Suppressor macrophage (primary cell): ENCODE measurements around the gene CAPRIN2.

Experiments
- DNase-seq, 4 experiments: peaks; one replicate each; pipeline ENCODE4 v3.0.0-alpha.2; 2020 to 2022

The CAPRIN2 gene

GRCh38 chr12:30696943-30697342 is 57.8 kb downstream of the CAPRIN2 start:
- DNase-seq, result no peak

DNA sequence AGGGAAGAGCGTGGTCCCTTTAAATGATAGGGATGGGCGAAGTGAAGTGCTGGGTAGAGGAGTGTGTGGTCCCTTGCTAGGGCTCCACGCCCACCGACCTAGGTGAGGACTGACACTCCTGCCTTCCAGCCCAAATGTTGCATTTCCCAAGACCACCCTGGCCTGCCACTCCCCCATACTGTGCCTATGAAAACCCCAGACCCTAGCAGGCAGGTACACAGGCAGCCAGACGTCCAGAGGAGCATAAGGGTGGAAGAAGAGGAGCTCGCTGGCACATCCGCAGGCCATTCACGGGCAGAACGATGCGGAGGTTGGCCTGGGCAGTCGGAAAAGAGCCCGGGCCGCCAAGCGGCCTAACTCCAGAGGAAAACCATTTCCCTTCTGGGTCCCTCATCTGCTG is 58.3 kb downstream of the CAPRIN2 start:
- no peak for DNase-seq

DNA sequence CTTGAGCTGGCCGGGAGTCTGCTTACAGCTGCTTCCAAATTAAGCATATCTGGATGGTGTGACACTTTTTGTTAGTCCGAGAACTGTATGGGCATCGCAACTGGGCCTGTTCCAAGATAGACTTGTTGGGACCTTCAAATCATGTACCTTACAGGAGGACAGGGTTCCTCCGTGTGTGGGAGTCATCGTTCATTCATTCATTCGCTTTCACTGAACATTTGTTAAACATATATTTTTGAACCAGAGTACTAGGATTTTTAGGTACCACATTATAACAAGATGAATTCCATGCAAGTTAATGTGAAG is 58.7 kb downstream of the CAPRIN2 start:
- no peak for DNase-seq

GRCh38 chr12:30695199-30696102 is 59.3 kb downstream of the CAPRIN2 start, which contains the start of gene IPO8:
TSS of gene IPO8 (minus strand) at chr12:30695869. CDS start at chr12:30695647, 222 bp downstream.
- DNase-seq, result peak; percentile 91 to 96 (median 96)

GRCh38 chr12:30694412-30695198 is 60.1 kb downstream of the CAPRIN2 start:
- peak; percentile 12 to 53 (median 36) for DNase-seq

DNA sequence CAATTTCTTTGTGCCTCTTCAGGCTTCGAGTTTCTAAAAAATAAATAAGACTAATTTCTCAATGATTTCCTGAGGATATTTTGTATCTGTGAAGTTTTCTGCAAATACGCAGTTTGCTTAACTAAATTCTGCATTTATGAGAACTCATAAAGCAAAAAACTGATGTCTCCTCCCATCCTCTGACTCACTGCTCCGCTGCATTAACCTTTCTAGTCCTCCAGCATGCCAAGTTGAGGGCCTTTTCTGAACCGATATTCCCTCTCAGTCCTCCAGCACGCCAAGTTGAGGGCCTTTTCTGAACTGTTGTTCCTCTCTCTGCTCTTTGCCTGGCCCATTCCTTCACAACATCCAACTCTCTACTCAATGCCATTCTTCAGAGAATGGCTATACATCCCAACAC is 62.3 kb downstream of the CAPRIN2 start:
- DNase-seq, result no peak

DNA sequence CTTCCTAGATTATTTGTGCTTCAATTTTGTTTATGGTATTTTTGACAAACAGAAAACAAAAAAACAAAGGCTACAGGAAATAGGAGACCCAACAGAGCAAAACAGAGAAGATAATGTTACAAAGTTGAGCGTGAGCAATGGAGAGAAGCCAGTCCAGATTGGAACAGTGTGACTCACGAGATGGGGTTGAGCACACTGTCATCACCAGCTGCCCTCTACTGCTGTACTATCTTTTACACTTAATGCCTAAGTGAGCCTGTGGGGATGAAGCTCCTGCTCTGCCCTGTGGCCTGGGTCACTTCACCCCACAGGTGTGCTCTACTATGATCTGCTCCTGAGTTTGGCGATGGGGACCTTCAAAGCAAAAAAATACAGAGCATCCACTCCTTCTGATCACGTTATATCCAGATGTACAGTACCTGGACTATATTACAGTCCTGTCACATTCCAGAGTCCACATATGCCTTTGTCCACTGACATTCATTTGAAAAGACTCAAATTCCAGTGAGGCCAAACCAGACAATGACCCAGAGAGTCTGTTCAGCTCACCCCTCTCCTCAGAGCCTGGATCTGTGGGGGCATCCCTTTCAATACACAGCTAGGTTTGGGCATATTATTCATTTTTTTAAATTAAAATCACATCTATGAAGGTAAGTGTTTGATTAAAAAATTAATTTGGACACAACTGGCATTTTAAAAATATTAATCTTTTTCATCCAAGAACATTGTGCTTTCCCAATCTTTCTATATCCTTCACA is 63.5 kb downstream of the CAPRIN2 start:
- DNase-seq, result no peak

DNA sequence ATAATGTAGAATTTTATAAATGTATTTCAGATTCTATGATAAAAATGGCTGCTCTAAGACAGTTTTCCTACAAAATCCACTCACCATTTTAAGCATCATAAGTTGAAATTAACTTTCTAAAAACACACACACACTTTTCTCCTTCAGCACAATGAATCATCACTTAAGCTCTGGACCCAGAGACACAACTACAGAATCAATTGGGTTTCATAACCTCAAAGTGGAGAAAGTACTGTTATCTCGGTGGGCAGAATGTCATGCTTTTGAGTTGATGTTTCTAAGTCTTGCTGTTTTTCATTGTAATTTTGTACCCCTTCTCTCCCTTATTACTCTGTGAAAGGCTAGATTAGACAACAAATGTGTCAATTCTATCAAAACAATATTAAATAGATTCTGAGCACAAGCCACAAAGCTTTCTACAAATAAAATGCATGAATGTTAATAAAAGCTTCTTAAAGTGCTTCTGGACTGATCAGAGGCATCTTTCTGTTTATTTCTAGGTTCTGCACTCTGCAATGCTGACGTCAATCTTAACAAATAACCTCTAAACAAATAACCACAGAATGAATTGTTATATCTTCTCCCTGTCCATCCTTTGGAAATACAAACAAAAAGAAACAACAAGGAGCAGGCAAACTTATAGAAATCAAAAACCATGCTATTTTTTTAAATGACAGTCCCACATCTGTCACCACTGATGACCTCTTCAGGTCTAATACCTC is 67.3 kb downstream of the CAPRIN2 start:
- DNase-seq, result no peak

- DNase-seq, result peak in 3 of 4 experiments; percentile 9 to 65 (median 59)
These were observed 75.5 kb downstream of the CAPRIN2 start for GRCh38 chr12:30679241-30679640.

DNA sequence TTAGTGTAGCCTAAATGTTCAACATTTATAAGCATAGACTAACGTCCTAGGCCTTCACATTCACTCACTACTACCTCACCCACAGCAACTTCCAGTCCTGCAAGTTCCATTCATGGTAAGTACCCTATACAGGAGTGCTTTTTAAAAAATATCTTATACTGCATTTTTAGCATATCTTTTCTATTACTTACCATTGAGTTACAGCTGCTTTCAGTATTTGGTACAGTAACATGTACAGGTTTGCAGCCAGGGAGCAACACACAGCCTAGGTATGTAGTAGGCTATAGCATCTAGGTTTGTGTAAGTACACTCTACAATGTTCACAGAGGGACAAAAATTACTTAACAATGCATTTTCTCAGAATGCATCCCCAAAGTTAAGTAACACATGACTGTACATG is 76.5 kb downstream of the CAPRIN2 start:
- DNase-seq, result no peak

DNA sequence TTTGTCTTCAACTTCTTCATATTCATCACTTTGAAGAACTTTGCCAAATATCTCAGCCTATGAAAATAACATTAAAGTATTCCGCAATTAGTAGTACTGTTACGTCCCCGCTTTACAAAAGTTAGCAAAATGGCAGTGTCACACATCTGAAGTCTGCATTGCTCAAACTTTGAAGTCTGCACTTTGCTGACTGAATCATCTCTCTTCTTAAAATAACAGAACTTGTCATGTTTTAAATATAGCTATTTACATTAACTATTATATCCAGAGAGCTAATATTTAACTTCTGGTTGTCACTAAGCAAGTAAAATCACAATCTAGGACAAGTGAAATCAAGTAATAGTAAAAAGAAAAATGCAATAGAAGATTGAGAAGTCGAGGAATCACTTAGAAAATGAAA is 93.5 kb downstream of the CAPRIN2 start:
- no peak for DNase-seq
